Measurements from ENCODE around the gene FRZB.

DNA sequence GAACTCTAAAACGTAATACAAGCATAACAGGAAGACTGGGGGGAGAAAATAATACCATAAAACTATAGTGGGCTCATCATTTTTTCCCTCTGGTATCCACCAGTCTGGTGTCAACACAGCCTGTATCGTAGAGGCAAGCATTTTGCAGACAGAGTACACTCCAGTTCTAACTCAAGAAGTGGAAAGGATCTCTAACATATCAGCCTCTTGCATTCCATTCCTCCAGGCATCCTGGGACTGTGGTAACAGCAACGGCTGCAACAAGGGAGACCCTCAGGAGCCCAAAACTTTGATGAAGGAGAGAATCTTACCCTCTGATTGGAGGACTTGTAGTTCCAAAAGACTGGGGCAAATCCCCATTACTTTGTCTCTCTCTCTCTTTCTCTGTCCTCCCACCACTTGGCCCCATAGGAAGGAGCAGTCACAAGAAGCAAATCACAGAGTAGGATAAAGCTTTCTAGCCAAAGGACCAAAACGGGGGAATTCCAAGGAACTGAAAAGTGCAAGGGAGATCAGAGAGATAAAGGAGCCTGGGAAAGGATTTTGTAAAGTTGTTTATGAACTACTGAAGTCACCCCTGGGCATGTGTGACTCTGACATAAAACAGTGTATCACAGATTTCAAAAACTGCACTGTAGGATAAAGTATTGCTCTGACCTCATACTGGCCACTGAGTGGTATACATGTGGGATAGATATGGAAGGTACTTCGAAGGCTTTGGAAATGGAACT is 11.9 kb downstream of the FRZB start:
- TF ChIP-seq, protein P1, sequence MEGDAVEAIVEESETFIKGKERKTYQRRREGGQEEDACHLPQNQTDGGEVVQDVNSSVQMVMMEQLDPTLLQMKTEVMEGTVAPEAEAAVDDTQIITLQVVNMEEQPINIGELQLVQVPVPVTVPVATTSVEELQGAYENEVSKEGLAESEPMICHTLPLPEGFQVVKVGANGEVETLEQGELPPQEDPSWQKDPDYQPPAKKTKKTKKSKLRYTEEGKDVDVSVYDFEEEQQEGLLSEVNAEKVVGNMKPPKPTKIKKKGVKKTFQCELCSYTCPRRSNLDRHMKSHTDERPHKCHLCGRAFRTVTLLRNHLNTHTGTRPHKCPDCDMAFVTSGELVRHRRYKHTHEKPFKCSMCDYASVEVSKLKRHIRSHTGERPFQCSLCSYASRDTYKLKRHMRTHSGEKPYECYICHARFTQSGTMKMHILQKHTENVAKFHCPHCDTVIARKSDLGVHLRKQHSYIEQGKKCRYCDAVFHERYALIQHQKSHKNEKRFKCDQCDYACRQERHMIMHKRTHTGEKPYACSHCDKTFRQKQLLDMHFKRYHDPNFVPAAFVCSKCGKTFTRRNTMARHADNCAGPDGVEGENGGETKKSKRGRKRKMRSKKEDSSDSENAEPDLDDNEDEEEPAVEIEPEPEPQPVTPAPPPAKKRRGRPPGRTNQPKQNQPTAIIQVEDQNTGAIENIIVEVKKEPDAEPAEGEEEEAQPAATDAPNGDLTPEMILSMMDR (IDR thresholded peaks at IDR 0.05) = no peak
- no peak for TF ChIP-seq POLR2A (IDR thresholded peaks at IDR 0.05)
- TF ChIP-seq POLR2AphosphoS5 (IDR thresholded peaks at IDR 0.05) = no peak
